Erythroblast (primary cell): ENCODE data around the gene DPYSL5.

Experiments
- DNase-seq, 2 experiments: peaks; one replicate each; lab custom pipeline; 2025; lab: John Stamatoyannopoulos, UW
- GATA1 ChIP-seq: IDR thresholded peaks from 2 replicates; pipeline ENCODE4 v1.6.1; 2011; ENCODE audit warnings: low read depth, mild to moderate bottlenecking, control low read depth, low read length, moderate library complexity
- POLR2A ChIP-seq: IDR thresholded peaks from 2 replicates; pipeline ENCODE4 v1.6.1; 2011; ENCODE audit warnings: mild to moderate bottlenecking, low read length

The DPYSL5 gene

DNA sequence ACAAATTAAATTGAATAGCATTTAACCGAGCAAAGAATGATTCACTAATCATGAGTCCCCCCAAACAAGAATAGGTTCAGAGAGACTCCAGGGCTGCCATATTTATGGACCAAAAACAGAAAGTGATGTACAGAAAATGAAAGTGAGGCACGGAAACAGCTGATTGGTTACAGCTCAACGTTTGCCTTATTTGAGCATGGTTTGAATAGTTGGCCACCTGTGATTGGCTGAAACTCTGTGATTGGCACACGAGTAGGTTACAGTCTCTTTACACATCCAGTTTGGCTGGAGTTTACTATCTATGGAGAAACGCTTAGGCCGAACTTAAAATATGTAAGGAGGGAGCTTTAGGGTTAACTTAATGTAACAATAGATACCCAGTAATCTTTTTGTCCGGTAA is 27.0 kb upstream of the DPYSL5 start:
- TF ChIP-seq POLR2A (no peak), GATA1 (no peak)
- DNase-seq = peak in 1 of 2 experiments; percentile 13

DNA sequence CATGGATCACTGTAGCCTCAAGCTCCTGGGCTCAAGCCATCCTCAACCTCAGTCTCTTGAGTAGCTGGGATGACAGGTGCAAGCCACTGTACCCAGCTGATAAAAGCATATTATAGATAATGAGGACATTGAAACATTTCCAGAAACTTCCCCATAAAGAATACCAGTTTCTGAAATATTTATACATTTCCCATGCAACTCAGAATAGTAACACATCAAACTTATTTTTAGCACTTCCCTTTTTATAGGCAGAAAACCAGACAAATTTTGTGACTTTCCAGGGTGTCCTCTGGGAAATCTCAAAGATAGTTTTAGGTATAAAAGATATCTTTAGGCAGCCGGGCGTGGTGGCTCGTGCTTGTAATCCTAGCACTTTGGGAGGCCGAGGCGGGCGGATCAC is 25.1 kb upstream of the DPYSL5 start:
- no peak for DNase-seq
- no peak for TF ChIP-seq GATA1

DNA sequence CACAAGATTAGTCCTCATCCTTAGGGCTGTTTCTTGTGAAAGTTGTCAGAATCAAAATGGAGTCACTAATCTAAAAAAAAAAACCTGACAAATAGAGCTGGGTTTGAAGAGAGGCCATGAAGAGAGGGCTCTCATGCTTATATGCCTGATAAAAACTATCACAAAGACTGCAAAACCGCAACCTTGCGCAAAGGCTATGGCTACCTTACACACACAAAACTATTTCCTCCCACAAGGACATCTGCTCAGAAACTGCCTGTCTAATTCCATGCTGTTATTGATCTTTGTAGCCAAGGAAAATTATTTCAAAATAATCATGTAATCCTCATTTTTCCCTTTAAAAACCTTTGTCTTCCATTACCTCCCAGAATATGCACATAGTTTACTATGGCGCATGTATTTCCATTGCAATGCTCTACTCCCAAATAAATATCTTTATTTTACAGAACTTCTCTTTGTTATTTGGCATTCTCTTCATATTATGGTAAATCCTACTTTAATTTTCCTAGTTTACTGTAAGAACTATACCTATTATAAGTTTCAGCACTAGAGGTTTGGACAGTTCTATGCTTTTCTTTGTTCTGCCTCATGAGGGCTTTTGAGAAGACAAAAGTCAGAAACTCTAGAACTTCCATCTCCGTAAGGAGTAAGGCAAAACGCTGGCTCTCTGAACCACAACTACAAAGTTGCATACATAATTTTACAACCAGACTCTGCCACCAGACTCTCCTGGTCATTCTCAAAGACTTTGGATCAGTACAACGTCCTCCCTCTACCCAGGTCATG is 9.6 kb upstream of the DPYSL5 start:
- DNase-seq = no peak
- TF ChIP-seq GATA1 (no peak), POLR2A (no peak)

DNA sequence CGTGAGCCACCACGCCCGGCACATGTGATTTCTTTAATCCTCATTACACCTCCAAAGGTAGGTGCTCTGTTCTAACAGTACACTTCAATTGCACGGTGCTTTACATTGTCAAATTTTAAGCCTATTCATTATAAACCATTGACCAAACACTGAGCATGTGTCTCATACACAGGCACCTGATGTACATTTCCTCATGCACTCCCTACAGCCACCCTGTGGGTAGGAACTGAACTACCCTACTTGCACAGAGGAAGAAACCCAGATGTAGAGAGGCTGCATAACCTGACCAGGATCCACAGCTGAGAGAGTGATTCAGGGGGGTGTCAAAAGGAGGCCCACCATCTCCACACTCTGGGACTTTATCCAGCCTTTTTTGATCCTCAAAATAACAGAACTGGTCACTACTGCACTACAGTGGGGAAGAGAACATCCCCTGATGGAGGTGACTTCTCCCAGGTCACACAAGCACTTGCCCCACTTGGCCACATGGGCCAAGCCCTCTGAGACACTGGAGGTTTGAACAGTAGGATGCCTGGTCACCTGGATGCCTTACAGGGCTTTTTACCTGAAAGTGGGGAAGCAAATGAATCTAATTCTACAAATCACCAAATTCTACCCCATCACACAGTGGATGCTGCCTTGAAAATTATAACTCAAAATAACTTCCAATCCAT is 6.9 kb upstream of the DPYSL5 start:
- DNase-seq = peak in 1 of 2 experiments; percentile 12

DNA sequence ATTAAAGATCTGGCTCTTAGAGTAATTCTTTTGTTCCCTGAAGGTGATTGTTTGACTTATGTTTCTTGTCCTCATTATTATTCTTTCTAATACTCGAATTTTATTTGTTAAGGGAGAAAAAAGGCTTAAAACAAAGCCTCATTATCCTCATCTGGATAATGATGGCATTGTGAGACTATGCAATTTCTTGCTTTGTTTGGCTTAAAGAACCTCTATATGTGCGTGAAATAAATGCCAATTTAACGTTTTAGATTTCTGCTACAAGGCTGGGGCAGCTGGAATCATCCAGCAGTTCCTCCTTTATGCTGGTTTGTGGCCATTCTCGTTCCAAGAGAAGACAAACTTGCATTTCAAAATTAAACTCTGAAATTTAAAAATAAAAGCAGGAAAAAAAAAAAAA is 4.9 kb upstream of the DPYSL5 start:
- TF ChIP-seq POLR2A (no peak), GATA1 (no peak)
- DNase-seq = no peak

More for the DNA sequence above, 6.9 kb upstream of the DPYSL5 start:
- TF ChIP-seq POLR2A (no peak), GATA1 (no peak)

DNA sequence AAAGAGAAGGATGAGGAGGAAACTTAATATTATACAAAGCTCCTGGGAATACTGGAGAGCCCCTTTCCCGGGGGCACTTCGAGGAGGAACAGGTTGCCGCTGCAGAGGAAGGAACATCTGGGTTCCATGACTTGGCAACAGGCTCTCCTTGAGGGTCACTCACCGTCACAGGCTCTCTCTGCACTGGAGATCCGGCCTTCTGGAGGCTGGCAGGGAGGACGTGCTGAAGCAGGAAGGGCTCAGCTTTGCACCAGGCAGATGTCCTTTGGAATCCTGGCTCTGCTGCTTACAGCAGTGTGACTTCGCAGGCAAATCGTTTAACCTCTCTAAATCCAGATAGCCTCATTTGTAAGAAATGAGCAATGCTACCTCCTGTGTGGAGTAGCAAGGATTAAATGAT is 2.9 kb upstream of the DPYSL5 start:
- DNase-seq = no peak
- TF ChIP-seq POLR2A (no peak), GATA1 (no peak)

DNA sequence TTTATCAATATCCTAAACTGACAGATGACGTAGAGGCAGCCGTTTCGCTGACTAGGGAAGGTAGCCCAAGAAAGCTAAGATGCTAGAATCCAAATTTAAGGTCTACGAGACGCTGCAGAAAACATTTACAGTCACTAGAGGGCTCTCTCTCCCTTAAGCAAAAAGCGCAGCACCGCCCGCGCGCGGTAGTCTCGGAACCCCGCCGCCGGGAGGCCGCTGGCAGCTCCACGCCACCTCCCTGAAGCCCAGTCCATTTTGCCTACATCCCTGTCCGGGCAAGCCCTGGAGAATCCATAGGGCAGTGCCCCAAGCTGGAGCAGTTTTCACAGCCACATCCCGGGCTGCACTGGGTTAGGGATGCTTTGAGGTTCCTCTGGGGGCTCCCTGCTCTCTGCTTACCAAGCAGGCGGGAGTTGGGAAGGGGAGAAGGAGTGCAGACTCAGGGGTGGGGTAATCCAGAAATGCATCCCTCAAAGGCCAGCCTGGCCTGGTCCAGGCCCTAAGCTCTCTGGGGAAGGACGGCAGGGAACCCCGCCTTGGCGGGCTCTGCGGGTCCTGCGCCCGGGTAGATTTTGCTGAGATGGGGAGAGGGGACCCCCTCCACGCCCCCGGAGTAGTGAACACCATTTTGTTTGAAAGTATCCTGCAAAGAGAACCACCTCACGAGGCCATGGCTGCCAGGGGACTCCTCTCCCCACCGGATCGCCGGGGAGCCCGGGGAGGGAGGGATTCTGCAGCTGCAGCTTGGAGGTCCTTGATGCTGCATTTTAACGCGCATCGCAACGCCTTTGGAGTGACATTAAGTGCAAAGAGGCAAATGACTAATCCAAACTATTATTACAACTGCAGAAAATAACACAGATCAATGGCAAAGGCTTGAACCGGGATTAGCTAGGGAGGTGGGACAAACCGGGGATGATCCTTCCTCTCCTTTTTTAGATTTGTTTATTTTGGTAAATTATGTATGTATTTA is 1.3 kb upstream of the DPYSL5 start:
- peak; percentile 72 to 79 for DNase-seq
- TF ChIP-seq GATA1 = no peak
- no peak for TF ChIP-seq POLR2A

DNA sequence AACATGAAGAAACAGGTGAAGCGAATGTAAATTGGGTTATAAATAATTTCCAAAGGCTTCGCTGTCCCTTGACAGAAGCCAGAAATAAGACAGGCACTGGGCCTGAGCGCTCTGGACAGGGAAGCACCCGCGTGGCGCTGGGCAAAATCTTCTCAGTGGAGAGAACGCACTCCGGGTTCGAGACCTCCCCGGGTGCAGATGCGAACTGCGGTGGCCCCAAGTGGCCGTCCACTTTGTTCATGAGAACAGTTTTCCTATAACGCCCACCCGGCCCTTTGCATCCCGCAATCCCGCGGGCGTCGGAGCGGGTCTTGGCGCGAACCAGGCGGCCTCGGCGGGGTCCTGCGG is 651 bp upstream of the DPYSL5 start:
- DNase-seq = no peak
- TF ChIP-seq GATA1 = no peak
- no peak for TF ChIP-seq POLR2A

DNA sequence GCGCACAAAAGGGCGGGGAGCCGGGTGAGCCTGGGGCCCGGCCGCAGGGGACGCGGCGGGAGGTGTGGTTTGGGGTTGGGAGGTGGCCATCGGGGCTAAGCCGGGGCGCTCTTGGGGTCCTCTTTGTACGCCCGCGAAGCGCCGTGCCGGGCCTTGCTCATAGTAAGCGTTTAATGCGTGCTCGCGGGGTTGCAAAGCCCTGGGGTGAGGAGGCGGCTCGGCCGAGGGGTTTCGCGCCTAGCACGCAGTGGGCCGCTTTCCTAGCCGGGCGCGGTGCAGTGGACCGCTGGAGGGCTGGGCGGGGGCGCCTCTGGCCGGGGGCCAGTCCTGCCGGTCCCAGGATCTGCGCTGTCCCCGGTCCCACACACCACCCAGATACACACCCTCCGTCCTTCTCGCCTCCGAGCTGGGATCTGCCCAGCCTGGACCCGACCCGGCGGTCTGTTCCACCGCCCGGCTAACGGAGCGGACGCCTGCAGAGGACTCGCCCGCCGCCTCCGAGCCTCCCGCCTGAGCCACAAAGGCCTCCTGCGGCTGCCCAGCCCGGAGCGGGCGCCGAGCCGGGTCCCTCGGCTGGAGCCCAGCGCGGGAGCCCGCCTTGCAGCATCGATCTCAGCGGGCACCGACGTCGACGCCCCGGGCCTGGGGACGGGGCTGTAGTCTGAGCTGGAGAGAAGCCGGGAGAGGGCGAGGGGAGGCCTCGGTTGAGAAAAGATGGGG is 564 bp downstream of the DPYSL5 start:
- no peak for DNase-seq
- TF ChIP-seq POLR2A (no peak), GATA1 (no peak)

DNA sequence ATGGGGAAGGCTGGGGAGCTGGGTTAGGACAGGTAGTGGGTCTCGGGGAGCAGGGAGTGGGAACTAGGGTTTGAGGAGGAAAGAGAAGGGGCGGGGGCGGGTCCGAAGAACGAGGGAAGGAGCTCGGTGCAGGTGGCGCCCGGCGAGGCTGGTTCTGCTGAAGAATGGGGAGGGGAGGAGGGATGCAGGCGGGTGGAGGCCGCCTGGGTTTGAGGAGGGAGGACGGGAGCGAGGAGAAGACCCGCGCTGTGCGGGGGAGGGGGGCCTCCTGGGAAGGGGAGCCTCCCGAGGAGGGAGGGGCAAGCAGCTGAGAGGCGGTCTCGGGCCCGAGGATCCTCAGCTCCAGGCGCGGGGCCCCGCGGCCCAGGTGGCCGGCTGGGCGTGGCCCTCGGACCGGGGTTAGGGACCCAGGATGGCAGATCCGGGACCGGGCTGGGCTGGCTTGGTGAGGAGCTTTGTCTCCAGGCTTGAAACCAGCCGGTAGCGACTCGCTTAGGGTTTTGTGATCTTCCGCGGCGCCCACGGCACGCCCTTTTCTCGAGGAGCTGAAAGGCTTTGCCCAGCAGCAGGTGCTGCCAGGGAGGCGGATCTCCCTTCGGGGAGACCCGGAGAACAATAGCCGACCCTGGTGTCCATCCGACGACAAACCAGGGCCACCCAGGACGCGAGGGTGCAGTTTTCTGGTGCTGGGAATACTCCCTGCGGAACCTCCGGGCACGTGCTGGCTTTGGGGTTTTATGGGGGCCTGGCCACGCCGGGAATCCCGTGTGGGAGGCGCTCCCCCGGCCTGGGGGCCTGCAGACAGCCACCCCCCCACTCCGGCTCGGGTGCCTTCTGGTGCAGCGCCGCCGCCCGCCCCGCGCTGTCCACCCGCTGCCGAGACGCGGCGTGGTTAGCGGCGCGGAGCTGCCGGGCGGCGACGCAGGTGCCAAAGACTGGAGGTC is 1.4 kb downstream of the DPYSL5 start:
- DNase-seq = no peak
- TF ChIP-seq GATA1 (no peak), POLR2A (no peak)

DNA sequence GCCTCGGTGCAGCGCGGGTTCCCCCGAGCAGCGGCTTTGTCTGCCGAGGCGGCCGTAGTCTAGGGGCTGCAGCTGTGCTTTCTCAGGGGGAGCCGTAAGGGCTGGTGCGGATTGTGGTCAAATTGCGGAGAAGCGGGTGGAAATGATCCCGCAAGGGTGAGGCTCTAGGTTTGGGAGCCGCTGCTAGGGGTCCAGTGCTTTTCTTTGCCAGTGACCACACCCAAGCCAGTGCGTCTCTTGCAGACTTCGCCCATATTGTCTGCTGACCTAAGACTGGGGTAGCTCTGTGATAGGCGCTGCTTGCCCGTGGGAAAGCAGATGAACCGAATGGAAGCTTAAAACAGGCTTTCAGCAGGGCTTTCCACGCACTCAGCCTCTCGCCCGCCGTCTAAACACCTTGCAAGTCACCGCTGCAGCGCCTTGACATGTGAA is 2.1 kb downstream of the DPYSL5 start:
- DNase-seq = no peak
- TF ChIP-seq POLR2A (no peak), GATA1 (no peak)

DNA sequence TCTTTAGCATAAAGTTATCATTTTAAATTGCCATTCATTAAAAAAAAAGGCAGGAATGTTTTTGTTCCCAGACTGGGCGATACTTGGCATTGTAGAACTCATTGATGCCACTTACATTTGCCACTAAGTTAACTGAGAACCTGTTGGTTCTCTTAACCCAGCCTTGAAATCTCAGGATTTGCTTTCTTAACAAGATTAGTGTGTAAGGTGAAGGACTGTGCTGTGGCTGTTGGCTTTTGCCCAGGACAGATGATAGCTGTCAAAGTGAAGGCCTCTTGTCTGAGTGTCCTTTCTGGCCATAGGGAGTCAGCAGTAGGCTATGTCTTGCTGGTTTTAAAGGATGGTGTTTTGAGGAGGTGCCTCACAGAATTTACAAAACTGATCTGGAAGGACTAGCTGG is 2.6 kb downstream of the DPYSL5 start:
- no peak for TF ChIP-seq POLR2A
- no peak for TF ChIP-seq GATA1
- DNase-seq = no peak
